ENCODE data around the gene DLX4. TPM values are rescaled to one million over a fixed set of nuclear protein-coding genes. Genes with fewer than 3 reads are reported as not detected.

DLX4 gene
- total RNA-seq (under 1 TPM in 1 of 10 donors, not detected in 9; 0.26 TPM), polyA plus RNA-seq (under 1 TPM in 1 of 2 donors, not detected in 1; 0.03 TPM)
- long read RNA-seq, donor 1, partial matches to known transcripts, result 0 of 1 reads
- long read RNA-seq, donor 1, other reads (novel, unspliced or antisense), result 0 of 1 reads
- long read RNA-seq, donor 2, result 0 reads
- long read RNA-seq, donor 3, result 0 reads

- Histone ChIP-seq H3K4me1 (peaks cover 13 to 51% (median 33%) of the 10 kb centered on the region in 9 donors), H3K4me3 (peak within 1 kb of the TSS; percentile 19 to 58 (median 44)), H3K27ac (no peak within 1 kb of the TSS), H3K36me3 (no peaks in the 10 kb centered on the region), H3K9me3 (no peaks in the 10 kb centered on the region), H3K27me3 (peaks cover 62 to 100% (median 100%) of the 10 kb centered on the region in 7 donors)
- WGBS, 2 donors, result 1 to 3% methylated on average over 45 of the region's 45 CpGs
- DNase-seq, result no peak
- peak in 4 of 8 donors; percentile 8 to 72 (median 28) for ATAC-seq
- intact Hi-C loops (cut with DNase I), result no loop called here
- no peak for TF ChIP-seq CTCF (IDR thresholded peaks at IDR 0.05)
These were observed at the start of gene DLX4 for GRCh38 chr17:49969134-49969759. DLX4 (plus strand) TSS chr17:49969190; CDS start chr17:49969469, 279 bp downstream.

- intact Hi-C loops (cut with DNase I), result loop anchor here in 1 of 10 donors (10.0 kb wide), 1 partner anchor 65 kb away; no protein-coding TSS in a partner anchor
- WGBS, 2 donors, result 85 to 88% methylated on average over 9 of the region's 9 CpGs
- no peak for TF ChIP-seq CTCF (IDR thresholded peaks at IDR 0.05)
- Histone ChIP-seq H3K4me1 (no peaks in the 10 kb centered on the region), H3K27me3 (peaks cover 0 to 39% (median 27%) of the 10 kb centered on the region in 7 donors), H3K27ac (no peak overlapping the region), H3K36me3 (no peaks in the 10 kb centered on the region), H3K9me3 (no peaks in the 10 kb centered on the region), H3K4me3 (no peak overlapping the region)
- DNase-seq (no peak), ATAC-seq (no peak)
These were observed 48.8 kb upstream of the DLX4 start for GRCh38 chr17:49920030-49920769.

- H3K27ac ChIP-seq, result no peak overlapping the region
- DNase-seq, result no peak
- TF ChIP-seq CTCF (IDR thresholded peaks at IDR 0.05), result no peak
- intact Hi-C loops (cut with DNase I), result loop anchor here in 1 of 10 donors (10.0 kb wide), 1 partner anchor 63 kb away; no protein-coding TSS in a partner anchor
- no peaks in the 10 kb centered on the region for H3K9me3 ChIP-seq
- WGBS, 2 donors, result 78 to 82% methylated on average over 4 of the region's 4 CpGs
- H3K4me1 ChIP-seq, result peaks cover 0 to 11% (median 3%) of the 10 kb centered on the region in 9 donors
- peaks cover 0 to 23% (median 12%) of the 10 kb centered on the region in 7 donors for H3K27me3 ChIP-seq
- H3K4me3 ChIP-seq, result no peak overlapping the region
- ATAC-seq, result no peak
- no peaks in the 10 kb centered on the region for H3K36me3 ChIP-seq
These were observed 46.9 kb upstream of the DLX4 start for GRCh38 chr17:49922095-49922494.

GRCh38 chr17:49924116-49924515, 44.9 kb upstream of the DLX4 start:
- Histone ChIP-seq H3K4me1 (peaks cover 0 to 18% (median 3%) of the 10 kb centered on the region in 9 donors), H3K4me3 (no peak overlapping the region), H3K27me3 (peaks cover 0 to 30% (median 21%) of the 10 kb centered on the region in 7 donors), H3K9me3 (no peaks in the 10 kb centered on the region), H3K27ac (no peak overlapping the region), H3K36me3 (no peaks in the 10 kb centered on the region)
- intact Hi-C loops (cut with DNase I), result loop anchor here in 1 of 10 donors (10.0 kb wide), 1 partner anchor 61 kb away; no protein-coding TSS in a partner anchor
- WGBS, 2 donors, result 54 to 64% methylated on average over 14 of the region's 14 CpGs
- no peak for ATAC-seq
- TF ChIP-seq CTCF (IDR thresholded peaks at IDR 0.05), result no peak
- DNase-seq, result no peak
